ELF-1 (cell line): ENCODE measurements around the gene UBE2J2.

Source experiments
- DNase-seq: peaks from one replicate; pipeline ENCODE4 v3.0.0-alpha.2; 2016; ENCODE audit warnings: low read depth, low spot score

UBE2J2 gene

GRCh38 chr1:1309251-1310108, 35.8 kb upstream of the UBE2J2 start:
- peak; percentile 69 for DNase-seq

- DNase-seq, result no peak
Observed at GRCh38 chr1:1308756-1309250, 35.1 kb upstream of the UBE2J2 start.

DNA sequence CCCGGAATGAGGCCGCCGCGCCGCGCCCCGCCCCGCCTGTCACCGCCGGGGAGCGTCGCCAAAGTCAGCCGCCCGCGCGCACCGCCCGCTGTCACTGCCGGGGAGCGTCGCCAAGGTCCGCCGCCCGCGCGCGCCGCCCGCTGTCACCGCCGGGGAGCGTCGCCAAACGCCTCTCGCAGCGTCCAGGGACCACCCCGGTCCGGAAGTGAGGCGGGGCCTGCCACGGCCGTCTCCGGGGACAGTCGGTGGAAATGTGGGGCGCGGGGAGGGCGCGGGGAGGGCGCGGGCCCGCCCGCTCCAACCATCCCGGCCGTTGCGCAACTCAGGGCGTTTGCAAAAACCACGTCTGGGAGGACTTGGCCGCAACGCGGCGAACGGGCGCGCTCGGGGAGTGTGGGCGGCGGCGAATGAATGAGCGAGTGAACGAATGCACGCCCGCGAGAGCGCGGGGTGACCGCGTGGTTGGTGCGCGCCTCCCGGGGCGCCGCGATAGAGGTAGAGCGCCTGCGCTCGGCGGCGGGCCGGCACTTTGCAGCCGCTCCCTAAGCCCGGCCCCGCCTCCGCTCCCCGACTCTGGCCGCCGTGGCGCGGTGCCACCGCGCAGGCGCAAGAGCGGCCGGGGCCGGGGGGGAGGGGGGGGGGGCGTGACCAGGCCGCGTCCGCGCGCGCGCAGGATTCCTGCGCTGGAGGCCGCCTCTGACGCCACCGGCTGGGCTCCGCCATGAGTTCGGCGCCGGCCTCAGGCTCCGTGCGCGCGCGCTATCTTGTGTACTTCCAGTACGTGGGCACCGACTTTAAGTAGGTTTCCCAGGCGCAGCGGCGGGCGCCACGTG, 34.5 kb upstream of the UBE2J2 start, which contains the start of the genes ACAP3 and PUSL1:
TSS of gene ACAP3 (minus strand) at position 8 of the 833 bp plus-strand sequence. CDS start 115 bp downstream, outside the sequence.
TSS of gene PUSL1 (plus strand) at position 675 of the 833 bp plus-strand sequence. CDS start at position 722, 47 bp downstream.
- DNase-seq, result peak; percentile 89

GRCh38 chr1:1307261-1307922, 33.7 kb upstream of the UBE2J2 start:
- no peak for DNase-seq

GRCh38 chr1:1306661-1307260, 33.1 kb upstream of the UBE2J2 start:
- no peak for DNase-seq

DNA sequence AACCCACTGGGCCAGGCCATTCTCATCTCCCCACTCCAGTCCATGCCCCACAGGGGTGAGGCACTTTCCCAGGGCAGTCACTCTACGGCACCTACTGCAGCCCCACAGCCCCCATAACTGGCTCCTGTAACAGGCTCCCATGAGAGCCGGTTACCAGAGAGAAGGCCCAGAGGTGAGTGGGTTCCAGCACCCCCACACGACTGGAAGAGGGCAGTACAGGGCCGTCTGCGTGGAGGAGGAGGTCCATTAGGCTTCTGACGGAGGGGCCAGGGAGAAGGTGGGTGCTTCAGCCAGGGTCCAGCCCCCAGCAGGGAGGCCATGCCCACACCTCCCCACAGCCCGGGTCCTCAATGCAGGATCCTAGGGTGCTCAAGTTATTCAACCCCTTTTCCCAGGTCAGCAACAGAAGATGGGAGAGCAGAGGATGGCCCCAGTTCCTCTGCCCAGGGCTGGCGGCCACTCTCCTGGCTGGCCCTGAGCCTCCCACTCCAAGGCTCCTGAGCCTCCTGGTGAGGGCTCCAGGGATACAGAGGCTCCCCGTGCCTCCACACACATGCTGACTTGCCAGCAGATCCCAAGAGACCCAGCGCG, 32.5 kb upstream of the UBE2J2 start:
- no peak for DNase-seq

DNA sequence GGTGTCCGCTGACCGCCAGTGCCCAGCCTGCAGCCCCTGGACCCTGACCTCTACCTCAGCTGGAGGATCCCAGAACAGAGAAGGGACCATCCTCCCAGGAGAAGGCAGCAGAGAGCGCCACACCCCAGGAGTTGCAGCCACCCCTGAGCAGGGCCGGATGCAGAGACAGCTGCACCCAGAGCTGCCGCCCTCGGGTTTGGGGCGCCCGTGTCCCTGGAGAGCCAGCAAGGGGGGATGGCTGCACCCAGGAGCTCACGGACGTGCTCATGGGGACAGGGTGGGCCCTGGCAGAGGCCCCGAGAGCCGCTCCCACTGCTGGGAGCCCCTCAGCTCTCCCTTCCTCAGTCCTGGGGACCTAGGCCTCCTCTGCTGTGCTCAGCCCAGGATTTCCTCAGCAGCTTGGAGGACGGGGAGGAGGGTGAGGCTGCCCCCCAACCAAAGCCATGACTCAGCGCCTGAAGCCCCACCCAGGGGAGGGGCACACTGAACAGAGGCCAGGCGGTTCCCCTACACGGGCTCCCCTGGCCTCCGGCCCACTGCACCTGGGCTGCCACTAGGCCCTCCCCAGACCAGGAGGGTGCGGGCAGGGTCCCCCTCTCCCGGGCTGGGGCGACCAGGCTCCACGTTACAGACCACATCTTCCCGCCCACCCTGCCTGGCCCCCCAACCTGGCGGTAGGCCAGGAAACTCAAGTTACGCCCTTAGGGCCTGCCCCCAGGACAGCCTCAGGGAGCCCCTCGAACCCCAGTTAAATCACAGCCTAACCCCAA, 31.8 kb upstream of the UBE2J2 start:
- no peak for DNase-seq

GRCh38 chr1:1304331-1305299, 31.0 kb upstream of the UBE2J2 start:
- peak; percentile 95 for DNase-seq

GRCh38 chr1:1303736-1304135, 30.1 kb upstream of the UBE2J2 start:
- no peak for DNase-seq

DNA sequence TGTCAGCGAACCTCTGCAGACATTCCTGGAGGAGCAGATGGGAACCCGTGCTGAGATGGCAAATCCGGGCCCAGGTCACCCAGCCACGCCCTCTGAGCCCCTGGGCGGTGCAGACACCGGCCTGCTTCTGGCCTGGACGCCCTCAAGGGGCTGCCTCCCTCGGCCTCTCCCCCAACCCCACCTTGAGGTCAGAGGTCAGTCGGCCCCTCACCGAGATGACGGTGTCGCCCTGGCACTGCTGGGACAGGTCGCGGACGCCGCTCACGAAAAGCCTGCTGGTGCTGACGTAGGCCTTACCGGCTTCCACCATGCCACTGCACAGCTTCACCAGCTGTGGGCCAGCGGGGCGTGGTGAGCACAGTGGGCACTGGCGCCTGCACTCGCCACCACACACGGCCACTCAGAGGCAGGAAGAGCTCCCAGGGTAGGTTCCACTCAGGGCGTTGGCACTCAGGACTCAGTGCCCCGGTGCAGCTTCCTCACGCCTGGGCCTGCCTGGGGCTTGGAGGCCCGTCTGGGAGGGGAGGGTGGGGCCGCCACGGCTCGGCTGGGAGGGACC, 29.4 kb upstream of the UBE2J2 start:
- peak; percentile 80 for DNase-seq

GRCh38 chr1:1302006-1302430, 28.4 kb upstream of the UBE2J2 start:
- no peak for DNase-seq

DNA sequence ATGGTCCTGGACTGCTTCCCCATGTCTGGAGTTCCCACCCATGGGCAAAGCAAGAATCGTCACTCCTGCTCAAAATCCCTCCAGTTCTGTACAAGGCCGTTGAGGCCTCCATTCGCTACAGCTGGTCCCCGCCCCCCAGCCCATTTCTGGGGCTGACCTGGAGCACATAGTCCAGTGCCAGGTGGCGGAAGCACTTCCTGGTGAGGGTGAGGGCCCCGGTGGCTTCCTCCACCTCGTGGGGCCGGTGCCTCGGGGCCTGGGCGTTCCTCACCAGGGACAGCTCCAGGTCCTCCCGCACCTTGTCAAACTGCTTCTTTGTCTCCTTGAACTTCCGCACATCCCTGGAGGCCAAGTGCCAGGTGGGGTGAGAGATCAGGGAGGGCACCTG, 26.7 kb upstream of the UBE2J2 start:
- DNase-seq, result no peak

- DNase-seq, result no peak
Observed at GRCh38 chr1:1299686-1300351, 26.2 kb upstream of the UBE2J2 start.

DNA sequence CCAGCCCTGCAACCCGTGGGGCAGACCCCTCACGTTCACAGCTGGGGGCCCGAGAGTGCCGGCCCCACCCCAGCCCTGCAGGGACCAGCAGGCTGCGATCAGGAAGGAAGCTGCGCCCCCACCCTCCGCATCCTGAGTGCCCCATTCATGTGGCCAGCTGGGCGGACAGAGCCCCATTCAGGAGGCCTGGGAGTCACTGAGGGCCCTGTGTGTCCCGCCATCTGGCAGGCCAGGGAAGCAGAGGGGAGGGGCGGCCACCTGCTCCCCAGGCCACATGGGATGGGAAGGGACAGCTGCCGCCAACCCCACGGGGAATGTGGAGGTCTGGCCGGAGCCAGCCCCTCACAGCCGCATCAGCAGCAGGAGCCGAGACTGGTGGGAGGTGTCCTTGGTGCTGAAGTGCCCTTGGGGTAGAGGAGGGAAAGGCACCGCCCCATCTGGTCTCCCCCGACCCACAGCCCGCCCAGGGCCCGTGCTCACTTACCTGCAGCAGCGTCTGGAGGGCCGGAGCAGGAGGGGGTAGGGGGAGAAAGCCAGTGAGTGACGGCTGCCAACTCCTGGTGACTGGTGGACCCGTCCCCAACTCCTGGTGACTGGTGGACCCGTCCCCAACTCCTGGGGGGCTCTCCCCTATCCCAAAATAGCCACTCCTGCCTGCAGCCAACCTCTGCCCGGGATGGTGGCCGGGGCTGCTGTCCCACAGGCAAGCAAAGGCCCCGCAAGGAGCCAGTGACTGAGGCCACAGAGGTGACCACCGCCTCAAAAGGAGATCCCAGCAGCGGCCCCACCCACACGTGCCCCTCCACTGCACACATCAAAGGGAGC, 25.4 kb upstream of the UBE2J2 start:
- DNase-seq, result peak; percentile 86

- DNase-seq, result no peak
Observed at GRCh38 chr1:1297802-1298424, 24.3 kb upstream of the UBE2J2 start.
